Mesothelial cell of epicardium (in vitro differentiated cells): Measurements from ENCODE around the gene CLIP3. TPM values are rescaled to one million over a fixed set of nuclear protein-coding genes. Genes with fewer than 3 reads are reported as not detected.

Source experiments
- DNase-seq, 2 experiments: peaks; one replicate each; pipeline ENCODE4 v3.0.0; 2021; ENCODE audit warnings: low spot score in 2 of 2; ENCODE audit not compliant: unreplicated experiment in 2 of 2
- H3K27ac Mint-ChIP-seq: 2 replicates; pipeline ENCODE4 v1.8.0; 2021; ENCODE audit warnings: mixed read lengths
- H3K27me3 Mint-ChIP-seq: 2 replicates; pipeline ENCODE4 v1.8.0; 2021; ENCODE audit warnings: low read depth, mixed read lengths
- H3K36me3 Mint-ChIP-seq: 2 replicates; pipeline ENCODE4 v1.8.0; 2021; ENCODE audit warnings: mixed read lengths
- H3K4me1 Mint-ChIP-seq: 2 replicates; pipeline ENCODE4 v1.8.0; 2021; ENCODE audit warnings: mixed read lengths
- H3K4me3 Mint-ChIP-seq: 2 replicates; pipeline ENCODE4 v1.8.0; 2021; ENCODE audit warnings: mild to moderate bottlenecking, moderate library complexity, mixed read lengths
- H3K9me3 Mint-ChIP-seq: 2 replicates; pipeline ENCODE4 v1.8.0; 2021; ENCODE audit warnings: mixed read lengths
- total RNA-seq: library from RNA; stranded (reverse); gene quantifications from 3 replicates; pipeline ENCODE4 v1.2.1, GENCODE V29; 2021
- TF ChIP-seq, protein P1 (sequence below): fragments of 200-600 bp; sonication (generic); IDR thresholded peaks from one replicate; pipeline ENCODE4 v1.5.0; 2021; ENCODE audit warnings: antibody characterized with exemption; ENCODE audit not compliant: unreplicated experiment

CLIP3 gene
- total RNA-seq, 1 donor from 2014 or later: 59.0 TPM

DNA sequence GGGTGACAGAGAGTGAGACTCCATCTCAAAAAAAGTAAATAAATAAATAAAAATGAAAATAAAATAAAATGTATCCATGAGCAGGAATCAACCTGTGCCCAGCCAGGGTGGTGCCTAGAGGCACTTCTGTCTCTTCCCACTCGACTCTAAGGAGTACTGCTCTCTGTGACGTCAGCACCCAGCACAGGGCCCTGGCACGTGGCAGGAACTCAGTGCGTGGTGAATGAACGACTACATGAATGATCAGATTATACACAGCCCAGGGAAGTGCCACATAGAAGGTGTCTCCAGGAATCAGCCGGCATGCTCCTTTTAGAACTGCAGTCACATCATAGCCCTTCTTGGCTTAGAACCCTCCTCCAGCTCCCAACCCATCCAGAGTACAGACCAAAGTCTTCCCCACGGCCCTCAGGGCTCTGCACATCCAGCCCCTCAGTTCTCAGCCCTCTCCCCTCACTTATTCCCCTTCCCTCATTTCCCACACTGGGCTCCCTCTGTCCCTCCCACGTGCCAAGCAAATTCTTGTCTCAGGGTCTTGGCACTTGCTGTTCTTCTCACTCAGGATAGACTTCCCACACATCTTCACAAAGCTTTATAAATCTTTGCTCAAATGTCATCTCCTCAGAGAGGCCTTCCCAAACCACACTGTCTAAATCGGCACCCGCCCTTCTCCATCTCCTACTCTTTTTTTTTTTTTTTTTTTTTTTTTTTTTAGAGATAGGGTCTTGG is 4.2 kb downstream of the CLIP3 start:
- no peak for DNase-seq
- TF ChIP-seq, protein P1, sequence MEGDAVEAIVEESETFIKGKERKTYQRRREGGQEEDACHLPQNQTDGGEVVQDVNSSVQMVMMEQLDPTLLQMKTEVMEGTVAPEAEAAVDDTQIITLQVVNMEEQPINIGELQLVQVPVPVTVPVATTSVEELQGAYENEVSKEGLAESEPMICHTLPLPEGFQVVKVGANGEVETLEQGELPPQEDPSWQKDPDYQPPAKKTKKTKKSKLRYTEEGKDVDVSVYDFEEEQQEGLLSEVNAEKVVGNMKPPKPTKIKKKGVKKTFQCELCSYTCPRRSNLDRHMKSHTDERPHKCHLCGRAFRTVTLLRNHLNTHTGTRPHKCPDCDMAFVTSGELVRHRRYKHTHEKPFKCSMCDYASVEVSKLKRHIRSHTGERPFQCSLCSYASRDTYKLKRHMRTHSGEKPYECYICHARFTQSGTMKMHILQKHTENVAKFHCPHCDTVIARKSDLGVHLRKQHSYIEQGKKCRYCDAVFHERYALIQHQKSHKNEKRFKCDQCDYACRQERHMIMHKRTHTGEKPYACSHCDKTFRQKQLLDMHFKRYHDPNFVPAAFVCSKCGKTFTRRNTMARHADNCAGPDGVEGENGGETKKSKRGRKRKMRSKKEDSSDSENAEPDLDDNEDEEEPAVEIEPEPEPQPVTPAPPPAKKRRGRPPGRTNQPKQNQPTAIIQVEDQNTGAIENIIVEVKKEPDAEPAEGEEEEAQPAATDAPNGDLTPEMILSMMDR: no peak
- peaks cover 30% of the 10 kb centered on the region for H3K36me3 Mint-ChIP-seq
- H3K4me1 Mint-ChIP-seq: peaks cover 13% of the 10 kb centered on the region
- no peak overlapping the region for H3K4me3 Mint-ChIP-seq
- H3K27me3 Mint-ChIP-seq: no peaks in the 10 kb centered on the region
- no peak overlapping the region for H3K27ac Mint-ChIP-seq
- no peaks in the 10 kb centered on the region for H3K9me3 Mint-ChIP-seq

DNA sequence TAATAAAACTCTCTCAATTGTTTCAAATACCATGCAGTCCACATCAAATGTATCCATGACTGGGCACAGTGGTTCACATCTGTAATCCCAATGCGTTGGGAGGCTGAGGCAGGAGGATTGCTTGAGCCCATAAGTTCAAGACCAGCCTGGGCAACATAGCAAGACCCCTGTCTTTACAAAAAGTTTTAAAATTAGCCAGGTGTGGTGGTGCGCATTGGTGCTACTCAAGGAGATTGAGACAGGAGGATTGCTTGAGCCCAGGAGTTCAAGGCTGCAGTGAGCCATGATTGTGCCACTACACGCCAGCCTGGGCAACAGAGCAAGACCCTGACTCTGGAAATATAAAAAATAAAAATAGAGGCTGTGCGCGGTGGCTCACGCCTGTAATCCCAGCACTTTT is 5.0 kb downstream of the CLIP3 start:
- no peak overlapping the region for H3K27ac Mint-ChIP-seq
- TF ChIP-seq, protein P1: no peak
- H3K4me3 Mint-ChIP-seq: no peak overlapping the region
- DNase-seq: no peak
- H3K36me3 Mint-ChIP-seq: peaks cover 35% of the 10 kb centered on the region
- no peaks in the 10 kb centered on the region for H3K9me3 Mint-ChIP-seq
- peaks cover 9% of the 10 kb centered on the region for H3K4me1 Mint-ChIP-seq
- H3K27me3 Mint-ChIP-seq: no peaks in the 10 kb centered on the region

GRCh38 chr19:36026091-36026876 is 6.4 kb downstream of the CLIP3 start:
- no peaks in the 10 kb centered on the region for H3K27me3 Mint-ChIP-seq
- DNase-seq: no peak
- no peak overlapping the region for H3K4me3 Mint-ChIP-seq
- H3K27ac Mint-ChIP-seq: no peak overlapping the region
- peaks cover 2% of the 10 kb centered on the region for H3K4me1 Mint-ChIP-seq
- TF ChIP-seq, protein P1: no peak
- H3K9me3 Mint-ChIP-seq: no peaks in the 10 kb centered on the region
- H3K36me3 Mint-ChIP-seq: peaks cover 35% of the 10 kb centered on the region

GRCh38 chr19:36025541-36025940 is 7.1 kb downstream of the CLIP3 start:
- Mint-ChIP-seq H3K27me3 (no peaks in the 10 kb centered on the region), H3K36me3 (peaks cover 37% of the 10 kb centered on the region)

GRCh38 chr19:36023432-36023831 is 9.2 kb downstream of the CLIP3 start:
- Mint-ChIP-seq H3K27me3 (no peaks in the 10 kb centered on the region), H3K9me3 (no peaks in the 10 kb centered on the region), H3K4me1 (no peaks in the 10 kb centered on the region), H3K36me3 (peaks cover 30% of the 10 kb centered on the region), H3K27ac (no peak overlapping the region), H3K4me3 (no peak overlapping the region)
- TF ChIP-seq, protein P1: no peak
- no peak for DNase-seq

More at GRCh38 chr19:36025541-36025940, 7.1 kb downstream of the CLIP3 start:
- Mint-ChIP-seq H3K4me1 (no peaks in the 10 kb centered on the region), H3K27ac (no peak overlapping the region), H3K9me3 (no peaks in the 10 kb centered on the region), H3K4me3 (no peak overlapping the region)
- DNase-seq: no peak
- TF ChIP-seq, protein P1: no peak
